IgD-negative memory B cell (primary cell): Measurements from ENCODE around the gene PLCB4. TPM values are rescaled to one million over a fixed set of nuclear protein-coding genes. Genes with fewer than 3 reads are reported as not detected.

ENCODE experiments used
- H3K27ac Mint-ChIP-seq, 3 donors: one replicate each; pipeline ENCODE4 v1.8.0; 2020 to 2022; ENCODE audit warnings: mild to moderate bottlenecking in 3 of 3, mixed read lengths in 3 of 3, moderate library complexity in 1 of 3
- H3K27me3 Mint-ChIP-seq: one replicate; pipeline ENCODE4 v1.8.0; 2021; ENCODE audit warnings: mixed read lengths
- H3K36me3 Mint-ChIP-seq: one replicate; pipeline ENCODE4 v1.8.0; 2020; ENCODE audit warnings: mild to moderate bottlenecking, mixed read lengths
- H3K4me1 Mint-ChIP-seq, 3 donors: one replicate each; pipeline ENCODE4 v1.8.0; 2020 to 2022; ENCODE audit warnings: mixed read lengths in 3 of 3, mild to moderate bottlenecking in 1 of 3
- H3K4me3 Mint-ChIP-seq, 4 donors: one replicate each; pipeline ENCODE4 v1.8.0; 2020 to 2022; ENCODE audit warnings: mild to moderate bottlenecking in 4 of 4, mixed read lengths in 4 of 4, moderate library complexity in 3 of 4
- H3K9me3 Mint-ChIP-seq, 3 donors: one replicate each; pipeline ENCODE4 v1.8.0; 2020 to 2021; ENCODE audit warnings: mixed read lengths in 3 of 3, mild to moderate bottlenecking in 1 of 3
- polyA plus RNA-seq: library from polyadenylated mRNA; unstranded; fragments of 300-500 nt; fragmentation: Illumina TruSeq; gene quantifications from one replicate; pipeline ENCODE4 v1.2.3, GENCODE V29; 2021

The PLCB4 gene
- polyA plus RNA-seq, 1 donor from 2014 or later: not detected

DNA sequence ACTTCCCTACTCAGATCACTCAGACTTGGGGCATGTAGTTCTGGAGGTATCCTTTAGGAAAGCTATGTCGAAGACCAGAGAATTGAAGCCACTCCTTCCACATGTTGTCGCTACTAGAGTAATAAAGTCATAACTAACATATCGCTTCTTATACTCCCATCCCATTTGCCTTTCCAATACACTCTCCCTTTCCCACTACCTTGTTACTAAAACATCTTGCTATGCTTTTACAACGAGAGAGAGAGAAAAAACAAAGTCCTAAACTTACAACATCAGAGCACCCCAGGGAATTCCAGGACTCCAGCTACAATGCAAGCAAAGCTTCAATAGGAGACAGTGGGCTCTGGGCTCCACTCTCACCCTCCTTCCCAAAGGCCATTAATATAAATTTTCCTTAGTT, 440.4 kb downstream of the PLCB4 start:
- no peak overlapping the region for H3K4me3 Mint-ChIP-seq
- H3K27ac Mint-ChIP-seq: no peak overlapping the region

DNA sequence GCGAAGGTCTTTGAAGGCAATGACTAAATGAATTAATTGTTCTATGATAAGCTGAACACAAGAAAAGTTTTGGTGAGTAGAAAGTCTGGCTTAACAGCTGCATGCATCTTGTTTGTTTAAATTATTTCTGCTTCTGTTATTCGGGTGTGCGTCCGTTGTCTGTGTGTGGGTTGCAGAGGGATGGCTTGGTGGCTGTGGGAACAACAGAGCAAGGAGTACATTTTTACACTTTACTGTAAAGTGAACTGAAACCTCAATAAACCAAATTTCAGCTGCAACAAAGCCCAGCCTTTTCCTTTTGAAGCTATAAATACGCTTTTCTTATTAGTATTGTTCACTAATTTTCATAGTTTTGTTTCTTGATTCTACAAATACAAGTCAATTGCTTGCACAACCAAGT, 442.0 kb downstream of the PLCB4 start:
- no peak overlapping the region for H3K4me3 Mint-ChIP-seq
- H3K27me3 Mint-ChIP-seq: peaks cover 52% of the 10 kb centered on the region
- no peak overlapping the region for H3K27ac Mint-ChIP-seq
- peaks cover 0 to 4% (median 0%) of the 10 kb centered on the region in 3 donors for H3K9me3 Mint-ChIP-seq
- H3K36me3 Mint-ChIP-seq: no peaks in the 10 kb centered on the region
- H3K4me1 Mint-ChIP-seq: peaks cover 0 to 4% (median 2%) of the 10 kb centered on the region in 3 donors

More for the DNA sequence above, 440.4 kb downstream of the PLCB4 start:
- no peaks in the 10 kb centered on the region for H3K36me3 Mint-ChIP-seq
- peaks cover 0 to 3% (median 2%) of the 10 kb centered on the region in 3 donors for H3K4me1 Mint-ChIP-seq
- H3K27me3 Mint-ChIP-seq: peaks cover 43% of the 10 kb centered on the region
- H3K9me3 Mint-ChIP-seq: peaks cover 0 to 2% (median 0%) of the 10 kb centered on the region in 3 donors

DNA sequence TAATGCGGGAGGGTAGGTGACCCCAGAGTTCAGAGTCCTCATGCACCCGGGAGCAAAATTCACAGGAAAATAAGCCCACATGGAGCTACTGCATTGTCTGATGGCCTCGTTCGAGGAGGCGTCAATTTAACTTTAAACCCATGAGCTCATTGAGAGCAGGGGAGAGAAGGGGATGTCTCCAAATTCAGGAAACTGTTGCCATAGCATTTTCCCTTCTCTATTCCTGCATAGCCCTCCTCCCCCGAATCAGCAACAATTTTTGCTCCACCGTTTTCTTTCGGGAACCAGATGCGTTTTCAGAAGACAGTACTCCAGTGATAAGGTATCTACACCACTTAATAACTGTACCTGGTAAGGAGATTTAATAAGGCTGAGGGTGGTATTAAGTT, 445.2 kb downstream of the PLCB4 start:
- Mint-ChIP-seq H3K27ac (no peak overlapping the region), H3K4me1 (peaks cover 0 to 6% (median 2%) of the 10 kb centered on the region in 3 donors), H3K36me3 (no peaks in the 10 kb centered on the region), H3K27me3 (peaks cover 52% of the 10 kb centered on the region), H3K4me3 (no peak overlapping the region), H3K9me3 (peaks cover 0 to 4% (median 0%) of the 10 kb centered on the region in 3 donors)

DNA sequence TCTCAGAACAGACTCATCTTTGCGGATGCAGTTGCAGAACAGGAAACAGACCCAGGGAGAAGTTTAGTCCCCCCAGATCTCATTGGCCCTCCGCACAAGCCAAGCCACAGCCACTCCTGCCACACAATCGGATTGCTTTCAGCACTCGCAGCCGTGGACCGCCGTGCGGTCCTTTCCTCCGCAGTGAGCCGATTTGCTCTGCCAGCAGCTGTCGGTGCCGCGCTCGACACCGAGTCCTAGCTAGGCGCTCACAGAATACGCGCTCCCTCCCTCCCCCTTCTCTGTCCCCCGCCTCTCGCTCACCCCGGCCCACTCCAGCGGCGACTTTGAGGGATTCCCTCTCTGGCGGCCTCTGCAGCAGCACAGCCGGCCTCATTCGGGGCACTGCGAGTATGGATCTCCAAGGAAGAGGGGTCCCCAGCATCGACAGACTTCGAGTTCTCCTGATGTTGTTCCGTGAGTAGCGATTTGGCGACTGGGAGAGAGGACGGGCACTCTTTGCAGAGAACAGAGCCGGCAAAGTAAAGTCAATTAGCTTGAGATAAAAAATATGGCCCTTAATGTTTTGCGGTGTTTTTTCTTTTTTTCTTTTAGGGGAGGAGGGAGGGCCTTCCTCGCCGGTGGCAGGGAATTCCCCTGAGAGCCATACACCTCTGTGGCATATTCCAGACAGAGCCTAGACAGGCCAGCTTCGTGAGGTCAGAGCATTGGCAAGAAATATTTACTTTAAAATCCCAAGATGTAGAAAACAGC, 445.8 kb downstream of the PLCB4 start, which contains the start of gene LAMP5:
Gene LAMP5, plus strand, starts transcription at position 130 of the 753 bp plus-strand sequence. Its CDS starts 263 bp downstream, at position 393.
- H3K9me3 Mint-ChIP-seq: peaks cover 0 to 2% (median 0%) of the 10 kb centered on the region in 3 donors
- no peak within 1 kb of the TSS for H3K27ac Mint-ChIP-seq
- peak within 1 kb of the TSS in 1 of 4 donors; percentile 61 for H3K4me3 Mint-ChIP-seq
- H3K36me3 Mint-ChIP-seq: no peaks in the 10 kb centered on the region
- H3K27me3 Mint-ChIP-seq: peaks cover 48% of the 10 kb centered on the region
- H3K4me1 Mint-ChIP-seq: peaks cover 0 to 6% (median 2%) of the 10 kb centered on the region in 3 donors

DNA sequence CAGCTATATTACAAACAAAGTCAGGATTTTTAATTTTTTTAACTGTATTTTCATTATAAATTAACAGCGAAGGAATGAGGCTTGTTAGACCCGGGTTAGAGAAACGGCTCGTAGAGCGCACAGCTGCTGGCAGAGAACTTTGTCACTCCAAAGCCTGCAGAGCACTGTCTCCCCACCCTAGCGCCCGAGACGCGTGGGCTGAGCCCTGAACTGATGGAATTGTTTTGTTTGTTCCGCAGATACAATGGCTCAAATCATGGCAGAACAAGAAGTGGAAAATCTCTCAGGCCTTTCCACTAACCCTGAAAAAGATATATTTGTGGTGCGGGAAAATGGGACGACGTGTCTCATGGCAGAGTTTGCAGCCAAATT, 446.3 kb downstream of the PLCB4 start:
- Mint-ChIP-seq H3K27ac (no peak overlapping the region), H3K27me3 (peaks cover 46% of the 10 kb centered on the region), H3K9me3 (peaks cover 0 to 2% (median 0%) of the 10 kb centered on the region in 3 donors), H3K36me3 (no peaks in the 10 kb centered on the region), H3K4me3 (no peak overlapping the region), H3K4me1 (peaks cover 0 to 6% (median 2%) of the 10 kb centered on the region in 3 donors)

DNA sequence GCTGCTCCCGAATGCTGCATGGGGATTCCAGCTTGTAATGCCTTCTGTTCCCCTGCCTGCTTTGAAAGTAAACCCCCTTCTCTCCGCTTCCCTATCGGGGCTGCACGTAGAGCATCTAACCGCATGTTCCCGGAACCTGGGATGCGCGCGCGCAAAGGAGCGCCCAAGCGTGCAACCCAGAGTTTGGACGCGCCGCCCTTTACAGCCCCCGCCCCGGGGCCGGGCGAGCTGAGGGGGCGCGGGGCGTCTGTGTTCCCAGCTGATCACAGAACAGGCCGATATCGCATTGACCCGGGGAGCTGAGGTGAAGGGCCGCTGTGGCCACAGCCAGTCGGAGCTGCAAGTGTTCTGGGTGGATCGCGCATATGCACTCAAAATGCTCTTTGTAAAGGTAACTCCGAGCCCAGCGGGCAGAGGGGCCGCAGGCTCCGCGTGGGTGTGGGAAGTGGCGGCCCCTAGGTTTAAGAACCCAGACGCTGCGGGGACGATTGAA, 446.9 kb downstream of the PLCB4 start:
- H3K9me3 Mint-ChIP-seq: peaks cover 0 to 2% (median 0%) of the 10 kb centered on the region in 3 donors
- peaks cover 0 to 5% (median 1%) of the 10 kb centered on the region in 3 donors for H3K4me1 Mint-ChIP-seq
- H3K36me3 Mint-ChIP-seq: no peaks in the 10 kb centered on the region
- H3K27me3 Mint-ChIP-seq: peaks cover 47% of the 10 kb centered on the region
- peak overlapping the region in 2 of 4 donors; percentile 52 to 60 for H3K4me3 Mint-ChIP-seq
- no peak overlapping the region for H3K27ac Mint-ChIP-seq

DNA sequence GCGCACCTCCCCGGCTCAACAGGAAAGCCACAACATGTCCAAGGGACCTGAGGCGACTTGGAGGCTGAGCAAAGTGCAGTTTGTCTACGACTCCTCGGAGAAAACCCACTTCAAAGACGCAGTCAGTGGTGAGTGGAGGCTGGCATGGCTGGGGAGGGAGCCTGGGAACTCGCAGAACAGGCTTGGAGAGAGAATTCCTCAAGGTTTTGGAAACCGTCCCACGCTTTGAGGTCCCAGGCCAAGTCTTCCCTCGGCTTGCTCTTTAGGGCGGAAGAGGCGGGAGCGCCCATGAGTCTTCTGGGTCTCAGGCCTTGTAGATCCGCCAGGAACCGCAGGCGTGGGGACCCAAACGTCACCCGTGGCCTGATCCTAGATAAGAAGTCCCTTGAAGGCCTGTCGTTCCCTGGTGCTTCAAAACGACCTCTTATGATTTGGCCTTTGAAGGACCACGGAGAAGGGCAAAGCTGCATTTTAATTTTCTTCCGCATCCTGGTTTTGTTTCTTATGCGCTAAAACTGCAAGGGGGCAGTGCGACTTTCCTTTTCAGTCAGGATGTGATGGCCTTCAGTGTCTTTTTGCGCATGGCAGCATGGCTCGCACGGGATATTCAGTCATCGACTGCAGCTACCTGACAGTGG, 447.5 kb downstream of the PLCB4 start:
- peaks cover 0 to 2% (median 0%) of the 10 kb centered on the region in 3 donors for H3K9me3 Mint-ChIP-seq
- peak overlapping the region in 2 of 4 donors; percentile 41 to 60 for H3K4me3 Mint-ChIP-seq
- peaks cover 47% of the 10 kb centered on the region for H3K27me3 Mint-ChIP-seq
- H3K27ac Mint-ChIP-seq: no peak overlapping the region
- H3K36me3 Mint-ChIP-seq: no peaks in the 10 kb centered on the region
- H3K4me1 Mint-ChIP-seq: peaks cover 0 to 4% (median 0%) of the 10 kb centered on the region in 3 donors

DNA sequence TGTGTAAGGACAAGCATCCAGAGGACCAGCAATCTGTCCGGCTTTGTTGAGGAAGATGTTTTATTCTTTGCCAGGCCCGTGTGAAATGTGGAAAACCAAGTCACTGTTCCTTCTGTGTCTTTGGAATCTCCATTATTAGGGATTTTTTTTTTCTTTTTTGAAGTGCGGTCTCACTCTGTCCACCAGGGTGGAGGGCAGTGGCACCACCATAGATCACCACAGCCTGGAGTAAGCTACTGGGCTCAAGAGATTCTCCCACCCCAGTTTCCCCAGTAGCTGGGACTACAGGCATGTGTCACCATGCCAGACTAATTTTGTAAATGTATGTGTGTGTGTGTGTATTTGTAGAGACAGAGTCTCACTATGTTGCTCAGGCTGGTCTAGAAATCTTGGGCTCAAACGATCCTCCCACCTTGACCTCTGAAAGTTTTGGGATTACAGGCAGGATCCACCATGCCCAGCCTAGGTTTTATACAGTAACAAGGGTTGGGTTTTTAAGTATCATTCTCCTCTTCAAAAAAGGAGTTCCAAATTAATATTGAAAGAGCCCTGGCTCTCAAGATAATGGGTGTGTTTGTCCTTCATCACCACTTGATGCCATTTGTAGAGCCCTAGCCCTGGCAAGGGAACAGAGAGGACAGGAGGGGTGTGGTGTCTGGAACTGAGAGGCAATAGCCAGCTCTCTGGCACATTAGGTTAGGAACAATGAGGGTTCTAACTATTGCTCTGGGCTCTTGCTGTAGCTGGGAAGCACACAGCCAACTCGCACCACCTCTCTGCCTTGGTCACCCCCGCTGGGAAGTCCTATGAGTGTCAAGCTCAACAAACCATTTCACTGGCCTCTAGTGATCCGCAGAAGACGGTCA, 448.6 kb downstream of the PLCB4 start:
- Mint-ChIP-seq H3K36me3 (no peaks in the 10 kb centered on the region), H3K27ac (no peak overlapping the region), H3K4me1 (peaks cover 0 to 4% (median 0%) of the 10 kb centered on the region in 3 donors), H3K4me3 (no peak overlapping the region), H3K27me3 (peaks cover 43% of the 10 kb centered on the region), H3K9me3 (peaks cover 0 to 2% (median 0%) of the 10 kb centered on the region in 3 donors)

DNA sequence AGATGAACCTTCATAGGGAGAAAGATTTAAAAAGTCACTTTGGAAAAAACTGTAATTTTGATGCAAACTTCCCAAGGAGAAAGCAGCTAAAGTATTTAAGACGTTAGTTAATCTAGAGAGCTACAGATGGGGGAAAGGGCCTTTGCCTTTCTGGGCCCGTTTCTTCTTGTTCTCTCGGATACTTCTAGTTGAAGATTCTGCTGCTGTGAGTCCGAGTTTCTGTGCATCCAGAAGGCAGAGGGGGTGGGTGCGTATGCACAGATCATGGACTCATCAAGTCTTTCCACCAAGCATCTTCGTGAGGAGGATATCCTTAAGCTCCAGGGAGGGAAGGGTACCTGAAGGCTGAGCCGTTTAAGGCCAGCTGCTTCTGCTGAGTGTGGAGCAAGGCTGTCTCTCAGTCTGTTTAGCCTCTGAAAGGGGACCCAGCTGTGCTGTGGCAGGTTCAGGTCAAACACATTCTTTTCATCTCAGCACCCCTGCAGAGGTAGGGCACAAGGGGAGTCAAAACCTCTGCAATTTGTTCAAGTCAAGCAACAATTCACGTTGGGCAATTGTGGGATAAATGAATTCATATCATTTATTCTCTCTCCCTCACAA, 449.8 kb downstream of the PLCB4 start:
- H3K27me3 Mint-ChIP-seq: peaks cover 39% of the 10 kb centered on the region
- H3K36me3 Mint-ChIP-seq: no peaks in the 10 kb centered on the region
- peaks cover 0 to 2% (median 0%) of the 10 kb centered on the region in 3 donors for H3K9me3 Mint-ChIP-seq
- H3K4me1 Mint-ChIP-seq: peaks cover 0 to 4% (median 0%) of the 10 kb centered on the region in 3 donors
- H3K27ac Mint-ChIP-seq: no peak overlapping the region
- H3K4me3 Mint-ChIP-seq: no peak overlapping the region

DNA sequence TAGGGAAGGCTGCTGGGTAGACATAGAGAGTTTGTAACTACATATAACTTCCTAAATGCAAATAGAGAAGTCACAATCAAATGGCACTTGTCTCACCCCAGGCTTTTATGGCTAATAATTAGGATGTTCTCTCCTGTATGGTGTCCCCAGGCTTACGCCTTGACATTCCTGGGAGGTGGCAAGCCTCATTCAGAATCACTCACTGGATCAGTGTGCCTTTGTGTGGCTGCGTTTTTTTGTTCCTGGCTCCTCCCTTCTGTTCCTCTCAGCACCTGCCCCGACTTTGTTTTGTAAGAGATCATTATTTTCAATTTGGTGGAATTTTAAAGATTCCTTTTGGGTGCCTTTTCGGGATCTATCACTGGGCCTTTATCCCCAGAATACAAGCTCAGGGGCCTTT, 451.2 kb downstream of the PLCB4 start:
- peaks cover 29% of the 10 kb centered on the region for H3K27me3 Mint-ChIP-seq
- H3K4me3 Mint-ChIP-seq: no peak overlapping the region
- H3K27ac Mint-ChIP-seq: no peak overlapping the region
- peaks cover 0 to 2% (median 0%) of the 10 kb centered on the region in 3 donors for H3K4me1 Mint-ChIP-seq
- no peaks in the 10 kb centered on the region for H3K36me3 Mint-ChIP-seq
- H3K9me3 Mint-ChIP-seq: no peaks in the 10 kb centered on the region

DNA sequence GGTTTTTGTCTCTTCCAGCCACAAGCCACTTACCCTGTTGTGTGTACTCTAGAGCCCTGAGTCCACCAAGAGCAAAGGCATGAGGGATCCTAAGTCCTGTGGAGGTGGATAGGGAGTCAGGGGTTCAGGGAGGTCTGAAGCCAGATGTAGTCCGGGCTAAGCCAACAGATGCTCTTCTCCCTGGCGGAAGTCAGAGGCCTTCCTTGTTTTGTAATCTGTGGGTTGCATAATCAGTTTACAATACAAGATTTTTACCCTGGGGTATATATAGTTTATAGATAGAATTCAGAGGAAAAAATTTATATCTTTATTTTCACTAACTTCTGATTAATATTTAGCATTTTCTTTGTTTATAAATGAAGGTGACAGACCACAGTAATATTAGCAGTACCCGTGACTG, 454.7 kb downstream of the PLCB4 start:
- Mint-ChIP-seq H3K9me3 (no peaks in the 10 kb centered on the region), H3K4me1 (no peaks in the 10 kb centered on the region), H3K36me3 (no peaks in the 10 kb centered on the region), H3K4me3 (no peak overlapping the region), H3K27me3 (peaks cover 7% of the 10 kb centered on the region), H3K27ac (no peak overlapping the region)
